ENCODE results near the gene UBE2L3. TPM values are rescaled to one million over a fixed set of nuclear protein-coding genes. Genes with fewer than 3 reads are reported as not detected.
A peak's percentile ranks its signal among the peaks of the same experiment; 100 is the strongest.
"Not testable (repeated sequence)": the region's sequence is repeated elsewhere in the genome, so short reads cannot be mapped to it uniquely, and the experiment has no call there.

UBE2L3 gene
- total RNA-seq: 10 to 100 TPM; 74.3 to 80.2 TPM
- polyA plus RNA-seq: 109 TPM

DNA sequence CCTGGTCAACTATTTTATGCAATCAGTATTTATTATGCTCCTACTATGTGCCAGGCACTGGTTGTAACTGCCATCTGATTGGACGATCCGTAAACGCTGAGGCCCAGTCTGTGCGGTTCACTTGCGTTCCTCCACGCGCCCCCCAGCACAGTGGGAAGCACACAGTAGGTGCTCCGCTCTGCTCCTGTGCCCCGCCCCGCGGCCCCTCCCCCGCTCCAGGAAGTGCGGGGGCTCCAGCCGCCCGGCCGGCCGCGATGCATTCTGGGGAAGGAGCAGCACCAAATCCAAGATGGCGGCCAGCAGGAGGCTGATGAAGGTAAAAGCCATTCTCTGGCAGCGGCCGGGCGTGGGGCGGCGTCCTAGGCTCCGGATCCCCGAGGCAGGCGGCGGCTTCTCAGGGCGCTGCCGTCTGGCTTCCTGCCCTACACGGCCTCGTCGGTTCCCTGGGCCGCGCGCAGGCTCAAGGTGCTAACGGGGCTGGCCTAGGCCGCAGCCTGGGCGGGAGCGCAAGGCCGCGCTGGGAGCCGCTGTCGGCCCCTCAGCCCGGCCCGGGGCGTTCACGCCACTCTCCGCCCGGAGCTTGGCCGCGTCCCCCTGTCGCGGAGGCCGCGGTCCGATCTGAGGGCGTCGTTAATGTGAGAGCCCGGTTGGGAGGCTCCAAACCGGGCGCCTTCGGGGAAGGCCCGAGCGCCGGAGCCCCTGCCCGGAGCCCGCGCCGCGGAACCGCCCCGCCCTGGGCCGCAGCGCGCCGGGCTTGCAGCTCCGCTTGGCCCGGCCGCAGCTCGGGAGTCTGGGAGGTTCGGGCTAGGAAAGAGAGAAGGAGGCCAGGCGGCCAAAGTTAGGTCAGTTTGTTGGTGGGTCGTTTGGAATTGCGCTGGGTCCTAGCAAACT is at the start of gene UBE2L3:
Gene UBE2L3 (plus strand): TSS at position 259 of the 891 bp plus-strand sequence. CDS start 31 bp downstream, at position 290.
- Mint-ChIP-seq H3K4me3 (peak within 1 kb of the TSS; percentile 86 to 94 (median 90)), H3K4me1 (peaks cover 42 to 45% (median 44%) of the 10 kb centered on the region in 3 donors), H3K27me3 (no peaks in the 10 kb centered on the region), H3K36me3 (peaks cover 0 to 14% (median 5%) of the 10 kb centered on the region in 3 donors), H3K27ac (peak within 1 kb of the TSS; percentile 69 to 97 (median 94)), H3K9me3 (no peaks in the 10 kb centered on the region)
- H3K27me3 ChIP-seq (ENCODE audit: insufficient read depth, low read length, poor library complexity, severe bottlenecking): no peaks in the 10 kb centered on the region
- ChIA-PET POLR2A (interaction anchor here (1.1 to 1.3 kb wide), 2 partner anchors 62 to 75 kb away, joined by 4 to 5 read pairs; partner anchors contain the start of gene YDJC), CTCF (interaction anchor here (1.5 to 2.4 kb wide), 4 partner anchors 62 to 79 kb away, joined by 4 to 7 read pairs (median 4); partner anchors contain the start of gene SDF2L1)
- peak within 1 kb of the TSS; percentile 95 for H3K27ac ChIP-seq (ENCODE audit: low read depth, low read length)
- peak; percentile 75 to 88 (median 81) for DNase-seq
- peaks cover 43% of the 10 kb centered on the region for H3K4me1 ChIP-seq (ENCODE audit: insufficient read depth, low read length)
- H3K9me3 ChIP-seq (ENCODE audit: low read length): no peaks in the 10 kb centered on the region
- peak within 1 kb of the TSS; percentile 75 for H3K4me3 ChIP-seq (ENCODE audit: low read length)
- peaks cover 10% of the 10 kb centered on the region for H3K36me3 ChIP-seq (ENCODE audit: insufficient read depth, low read length)

DNA sequence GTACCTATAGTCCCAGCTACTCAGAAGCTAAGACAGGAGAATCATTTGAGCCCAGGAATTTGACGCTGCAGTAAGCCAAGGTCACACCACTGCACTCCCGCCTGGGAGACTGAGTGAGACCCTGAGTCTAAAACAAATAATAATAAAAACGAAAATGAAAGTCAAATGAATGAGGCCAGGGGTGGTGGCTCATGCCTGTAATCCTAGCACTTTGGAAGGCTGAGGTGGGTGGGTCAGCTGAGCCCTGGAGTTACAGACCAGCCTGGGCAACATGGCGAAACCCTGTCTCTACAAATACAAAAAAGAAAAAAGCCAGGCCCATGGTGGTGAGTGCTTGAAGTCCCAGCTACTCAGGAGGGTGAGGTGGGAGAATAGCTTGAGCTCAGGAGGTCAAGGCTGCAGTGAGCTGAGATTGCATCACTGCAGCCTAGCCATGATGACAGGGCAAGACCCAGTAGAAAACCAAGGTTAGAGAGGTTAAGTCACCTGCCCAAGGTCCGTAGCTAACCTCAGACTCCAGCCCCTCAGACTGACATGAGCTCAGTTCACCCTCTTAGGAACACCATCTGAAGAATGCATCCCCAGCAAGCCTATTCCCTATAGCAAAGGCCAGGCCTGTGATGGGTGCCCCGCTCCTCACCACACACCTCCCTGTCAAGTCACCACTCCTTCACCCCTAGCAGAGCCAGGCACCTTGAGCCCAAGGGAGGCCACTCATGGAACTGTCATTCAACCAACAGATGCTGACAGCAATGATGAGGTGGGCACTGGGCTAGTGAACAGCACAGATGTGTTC is 40.6 kb upstream of the UBE2L3 start:
- H3K4me1 ChIP-seq (ENCODE audit: insufficient read depth, low read length); H3K4me3 Mint-ChIP-seq; H3K27ac Mint-ChIP-seq; DNase-seq; H3K36me3 ChIP-seq (ENCODE audit: insufficient read depth, low read length); H3K27me3 Mint-ChIP-seq; H3K9me3 Mint-ChIP-seq; H3K4me1 Mint-ChIP-seq; H3K27me3 ChIP-seq (ENCODE audit: insufficient read depth, low read length, poor library complexity, severe bottlenecking); H3K36me3 Mint-ChIP-seq; POLR2A ChIA-PET; H3K9me3 ChIP-seq (ENCODE audit: low read length); H3K4me3 ChIP-seq (ENCODE audit: low read length); H3K27ac ChIP-seq (ENCODE audit: low read depth, low read length); CTCF ChIA-PET: not testable (repeated sequence)

- H3K27me3 Mint-ChIP-seq; H3K4me1 ChIP-seq (ENCODE audit: insufficient read depth, low read length); H3K36me3 ChIP-seq (ENCODE audit: insufficient read depth, low read length); H3K27ac ChIP-seq (ENCODE audit: low read depth, low read length); DNase-seq; H3K9me3 ChIP-seq (ENCODE audit: low read length); H3K36me3 Mint-ChIP-seq; H3K9me3 Mint-ChIP-seq; CTCF ChIA-PET; H3K27ac Mint-ChIP-seq; H3K27me3 ChIP-seq (ENCODE audit: insufficient read depth, low read length, poor library complexity, severe bottlenecking); H3K4me3 Mint-ChIP-seq; POLR2A ChIA-PET; H3K4me1 Mint-ChIP-seq; H3K4me3 ChIP-seq (ENCODE audit: low read length): not testable (repeated sequence)
Measured at GRCh38 chr22:21531525-21531924, 36.0 kb upstream of the UBE2L3 start.

GRCh38 chr22:21532863-21533648 is 34.5 kb upstream of the UBE2L3 start:
- H3K27me3 Mint-ChIP-seq; POLR2A ChIA-PET; H3K4me1 ChIP-seq (ENCODE audit: insufficient read depth, low read length); CTCF ChIA-PET; H3K9me3 Mint-ChIP-seq; H3K27ac ChIP-seq (ENCODE audit: low read depth, low read length); H3K4me3 Mint-ChIP-seq; DNase-seq; H3K27me3 ChIP-seq (ENCODE audit: insufficient read depth, low read length, poor library complexity, severe bottlenecking); H3K36me3 Mint-ChIP-seq; H3K36me3 ChIP-seq (ENCODE audit: insufficient read depth, low read length); H3K4me1 Mint-ChIP-seq; H3K27ac Mint-ChIP-seq; H3K9me3 ChIP-seq (ENCODE audit: low read length); H3K4me3 ChIP-seq (ENCODE audit: low read length): not testable (repeated sequence)

DNA sequence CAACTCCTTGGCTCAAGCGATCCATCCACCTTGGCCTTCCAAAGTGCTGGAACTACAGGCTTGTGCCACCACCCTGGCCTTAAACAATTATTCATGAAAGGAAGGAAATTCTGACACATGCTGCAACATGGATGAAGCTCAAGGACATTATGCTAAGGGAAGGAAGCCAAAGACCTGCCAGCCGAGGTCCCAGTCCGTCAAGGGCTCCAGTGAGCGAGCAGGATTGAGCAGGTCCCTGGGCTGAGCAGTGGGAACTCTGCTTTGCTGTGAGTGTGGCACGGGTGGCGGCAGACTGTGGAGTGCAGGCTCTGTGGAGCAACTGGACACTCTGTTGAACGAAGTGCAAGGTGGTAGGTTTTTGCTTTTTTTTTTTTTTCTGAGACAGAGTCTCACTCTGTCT is 27.7 kb upstream of the UBE2L3 start:
- H3K4me3 ChIP-seq (ENCODE audit: low read length); H3K27me3 ChIP-seq (ENCODE audit: insufficient read depth, low read length, poor library complexity, severe bottlenecking); H3K9me3 Mint-ChIP-seq; H3K36me3 Mint-ChIP-seq; H3K36me3 ChIP-seq (ENCODE audit: insufficient read depth, low read length); CTCF ChIA-PET; H3K4me1 Mint-ChIP-seq; H3K27ac ChIP-seq (ENCODE audit: low read depth, low read length); H3K27ac Mint-ChIP-seq; H3K4me3 Mint-ChIP-seq; H3K27me3 Mint-ChIP-seq; H3K9me3 ChIP-seq (ENCODE audit: low read length); POLR2A ChIA-PET; DNase-seq; H3K4me1 ChIP-seq (ENCODE audit: insufficient read depth, low read length): not testable (repeated sequence)

DNA sequence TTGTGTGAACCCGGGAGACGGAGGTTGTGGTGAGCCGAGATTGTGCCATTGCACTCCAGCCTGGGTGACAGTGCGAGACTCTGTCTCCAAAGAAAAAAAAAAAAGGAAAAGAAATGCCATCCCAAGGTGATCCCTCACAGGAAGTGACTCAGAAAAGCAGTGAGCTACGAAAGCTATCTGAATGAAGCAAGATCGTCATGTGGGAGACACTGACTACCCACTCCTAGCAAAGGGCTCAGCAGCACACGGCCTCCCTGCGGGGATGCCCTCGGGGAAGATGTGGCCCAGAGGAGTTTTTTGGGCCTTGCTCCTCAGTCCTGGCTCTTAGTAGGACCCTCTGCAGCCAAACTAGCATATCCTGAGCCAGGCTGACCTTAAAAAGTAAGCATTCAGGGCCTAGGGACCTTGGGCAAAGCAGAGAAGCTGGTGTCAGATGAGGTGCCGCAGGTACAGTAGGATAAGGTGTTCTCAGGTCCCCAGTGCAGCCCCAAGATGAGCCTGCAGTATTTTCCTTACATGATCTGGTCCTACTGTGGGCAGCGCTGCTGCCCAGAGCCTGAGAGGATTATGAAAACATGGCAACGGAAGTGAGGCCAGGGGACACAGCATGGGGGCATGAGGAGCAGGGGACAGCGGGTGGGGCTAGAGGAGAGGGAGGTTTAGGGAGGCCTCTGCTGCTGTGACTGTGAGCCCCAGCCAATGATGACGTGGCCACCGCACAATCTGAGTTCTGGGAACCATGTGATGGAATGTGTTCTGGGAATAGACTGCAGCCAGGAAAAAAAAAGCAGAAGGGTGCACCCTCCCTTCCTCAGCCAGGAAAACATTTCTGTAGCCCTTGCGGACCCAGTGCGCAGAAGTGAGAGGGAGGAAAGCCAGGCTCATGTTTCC is 22.8 kb upstream of the UBE2L3 start:
- H3K9me3 Mint-ChIP-seq; H3K4me1 ChIP-seq (ENCODE audit: insufficient read depth, low read length); DNase-seq; H3K27ac ChIP-seq (ENCODE audit: low read depth, low read length); H3K27me3 Mint-ChIP-seq; H3K27ac Mint-ChIP-seq; H3K36me3 ChIP-seq (ENCODE audit: insufficient read depth, low read length); H3K4me3 ChIP-seq (ENCODE audit: low read length); CTCF ChIA-PET; POLR2A ChIA-PET; H3K9me3 ChIP-seq (ENCODE audit: low read length); H3K4me1 Mint-ChIP-seq; H3K4me3 Mint-ChIP-seq; H3K36me3 Mint-ChIP-seq; H3K27me3 ChIP-seq (ENCODE audit: insufficient read depth, low read length, poor library complexity, severe bottlenecking): not testable (repeated sequence)

GRCh38 chr22:21549558-21549957 is 18.0 kb upstream of the UBE2L3 start:
- H3K9me3 ChIP-seq (ENCODE audit: low read length); H3K27me3 Mint-ChIP-seq; H3K27ac ChIP-seq (ENCODE audit: low read depth, low read length); H3K4me3 Mint-ChIP-seq; CTCF ChIA-PET; H3K27me3 ChIP-seq (ENCODE audit: insufficient read depth, low read length, poor library complexity, severe bottlenecking); H3K4me3 ChIP-seq (ENCODE audit: low read length); H3K9me3 Mint-ChIP-seq; POLR2A ChIA-PET; H3K27ac Mint-ChIP-seq; H3K4me1 ChIP-seq (ENCODE audit: insufficient read depth, low read length); H3K4me1 Mint-ChIP-seq; H3K36me3 Mint-ChIP-seq; DNase-seq; H3K36me3 ChIP-seq (ENCODE audit: insufficient read depth, low read length): not testable (repeated sequence)

Measured in CD8-positive, alpha-beta memory T cell (primary cell).